Rectal smooth muscle tissue (tissue), 1 donor: ENCODE data around the gene NIPA2.

Experiments used
- H3K27ac ChIP-seq: one replicate; pipeline ENCODE4 v1.7.0; 2013; ENCODE audit warnings: low read depth, low read length, inconsistent platforms
- H3K27me3 ChIP-seq: one replicate; pipeline ENCODE4 v1.7.0; 2013; ENCODE audit warnings: low read length; ENCODE audit not compliant: control insufficient read depth, insufficient read depth
- H3K36me3 ChIP-seq: one replicate; pipeline ENCODE4 v1.7.0; 2013; ENCODE audit warnings: low read length; ENCODE audit not compliant: control insufficient read depth, insufficient read depth
- H3K4me1 ChIP-seq: one replicate; pipeline ENCODE4 v1.7.0; 2013; ENCODE audit warnings: low read length; ENCODE audit not compliant: control insufficient read depth, insufficient read depth
- H3K4me3 ChIP-seq: one replicate; pipeline ENCODE4 v1.7.0; 2013; ENCODE audit warnings: low read length
- H3K9ac ChIP-seq: one replicate; pipeline ENCODE4 v1.7.0; 2013; ENCODE audit warnings: low read length

NIPA2 gene

GRCh38 chr15:22893881-22894280, 55.4 kb downstream of the NIPA2 start:
- Histone ChIP-seq H3K4me1 (no peaks in the 10 kb centered on the region), H3K27ac (no peak overlapping the region), H3K4me3 (no peak overlapping the region), H3K36me3 (peaks cover 27% of the 10 kb centered on the region), H3K9ac (no peak overlapping the region), H3K27me3 (no peaks in the 10 kb centered on the region)

DNA sequence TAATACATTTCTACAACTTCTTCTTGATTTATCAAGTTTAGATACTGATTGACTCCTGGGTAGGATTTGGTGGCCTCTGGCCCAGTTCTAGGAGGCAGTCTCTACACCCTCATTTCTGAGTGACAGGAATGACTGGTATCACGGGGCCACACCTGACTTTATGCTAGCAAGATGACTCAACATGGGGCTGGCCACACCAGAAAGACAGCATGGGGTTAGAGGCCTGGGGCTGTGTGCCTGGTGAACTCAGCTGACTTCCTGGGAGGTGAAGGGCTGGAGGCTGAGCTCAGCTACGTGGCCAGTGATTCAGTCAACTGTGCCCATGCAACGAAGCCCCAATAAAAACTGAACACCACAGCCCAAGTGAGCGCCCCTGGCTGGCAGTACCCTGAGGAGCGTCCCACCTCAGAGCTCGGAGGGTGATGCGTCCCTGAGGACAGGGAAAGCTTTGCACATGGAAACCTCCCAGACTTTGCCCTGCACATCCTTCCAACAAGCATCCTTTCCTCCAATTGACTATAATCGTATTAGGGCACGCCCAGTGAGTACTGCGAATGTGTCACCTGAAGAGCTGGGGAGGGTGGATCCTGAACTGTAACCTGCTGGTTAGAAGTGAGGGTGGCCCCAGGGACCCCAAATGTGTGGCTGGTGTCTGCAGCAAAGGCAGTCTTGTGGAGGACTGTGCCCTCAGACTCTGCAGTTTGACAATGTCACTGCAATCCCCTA, 57.2 kb downstream of the NIPA2 start:
- H3K27me3 ChIP-seq, result no peaks in the 10 kb centered on the region
- H3K4me1 ChIP-seq, result no peaks in the 10 kb centered on the region
- H3K9ac ChIP-seq, result no peak overlapping the region
- no peak overlapping the region for H3K27ac ChIP-seq
- H3K36me3 ChIP-seq, result peaks cover 27% of the 10 kb centered on the region
- no peak overlapping the region for H3K4me3 ChIP-seq

DNA sequence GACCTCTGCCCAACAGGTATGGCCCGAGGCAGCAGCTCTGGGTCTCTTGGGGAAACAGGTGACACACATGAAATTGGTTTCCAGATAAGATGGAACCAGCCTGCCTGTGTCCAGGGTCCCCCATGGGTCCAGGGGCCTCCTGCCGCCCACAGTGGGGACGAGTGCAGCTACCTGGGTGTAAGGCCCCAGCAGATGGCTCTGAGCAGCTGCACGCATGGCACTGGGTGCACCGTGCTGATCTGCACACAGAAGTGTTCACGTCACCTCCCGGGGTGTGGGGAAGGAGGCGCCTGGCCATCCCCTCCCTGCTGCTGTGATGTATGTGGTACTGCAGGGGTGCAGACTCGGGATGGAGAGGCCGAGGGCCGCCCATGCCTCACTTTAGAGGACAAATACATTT, 63.6 kb downstream of the NIPA2 start:
- H3K27me3 ChIP-seq, result no peaks in the 10 kb centered on the region
- H3K36me3 ChIP-seq, result peaks cover 19% of the 10 kb centered on the region
- H3K9ac ChIP-seq, result no peak overlapping the region
- no peak overlapping the region for H3K27ac ChIP-seq
- no peak overlapping the region for H3K4me3 ChIP-seq
- no peaks in the 10 kb centered on the region for H3K4me1 ChIP-seq

DNA sequence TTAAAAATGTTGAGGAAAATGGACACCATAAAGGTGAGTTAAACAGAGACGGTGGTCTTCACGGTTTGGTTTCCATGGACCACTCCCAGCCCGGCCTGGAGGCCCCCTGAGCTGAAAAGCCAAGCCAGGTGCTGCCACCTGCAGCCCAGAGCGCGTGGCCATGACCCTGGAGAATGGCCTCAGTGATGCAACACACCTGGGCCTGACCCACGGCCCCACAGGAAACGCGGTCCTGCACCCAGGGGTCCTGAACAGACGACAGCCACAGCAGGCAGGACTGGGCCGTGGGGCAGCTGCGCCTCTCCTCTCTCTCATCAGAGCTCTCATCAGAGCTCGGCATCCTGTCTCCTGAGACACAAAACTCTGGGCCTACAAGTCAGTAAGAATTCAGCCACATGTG, 64.1 kb downstream of the NIPA2 start:
- H3K9ac ChIP-seq, result no peak overlapping the region
- no peak overlapping the region for H3K4me3 ChIP-seq
- no peak overlapping the region for H3K27ac ChIP-seq
- H3K36me3 ChIP-seq, result peaks cover 23% of the 10 kb centered on the region
- H3K4me1 ChIP-seq, result no peaks in the 10 kb centered on the region
- no peaks in the 10 kb centered on the region for H3K27me3 ChIP-seq

DNA sequence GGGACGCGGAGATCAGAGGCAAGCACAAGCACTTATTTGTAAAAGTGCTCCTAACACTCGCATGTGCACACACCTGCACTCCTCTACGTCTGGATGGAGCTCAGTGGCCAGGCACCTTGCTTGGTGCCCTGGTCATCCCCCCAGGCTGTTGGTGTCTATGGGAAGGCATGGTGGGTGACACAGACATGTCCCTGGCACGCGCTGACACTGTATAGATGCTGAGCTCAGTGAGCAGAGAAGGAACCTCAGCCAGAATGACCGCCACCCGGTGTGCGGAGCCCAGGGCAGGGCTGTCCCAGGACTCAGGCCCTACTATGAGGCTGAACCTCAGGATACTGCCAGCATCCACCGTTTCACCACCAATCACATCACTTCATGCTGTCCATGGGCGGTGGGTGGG, 64.5 kb downstream of the NIPA2 start:
- H3K4me3 ChIP-seq, result no peak overlapping the region
- no peaks in the 10 kb centered on the region for H3K4me1 ChIP-seq
- no peak overlapping the region for H3K9ac ChIP-seq
- no peak overlapping the region for H3K27ac ChIP-seq
- H3K27me3 ChIP-seq, result no peaks in the 10 kb centered on the region
- peaks cover 21% of the 10 kb centered on the region for H3K36me3 ChIP-seq

DNA sequence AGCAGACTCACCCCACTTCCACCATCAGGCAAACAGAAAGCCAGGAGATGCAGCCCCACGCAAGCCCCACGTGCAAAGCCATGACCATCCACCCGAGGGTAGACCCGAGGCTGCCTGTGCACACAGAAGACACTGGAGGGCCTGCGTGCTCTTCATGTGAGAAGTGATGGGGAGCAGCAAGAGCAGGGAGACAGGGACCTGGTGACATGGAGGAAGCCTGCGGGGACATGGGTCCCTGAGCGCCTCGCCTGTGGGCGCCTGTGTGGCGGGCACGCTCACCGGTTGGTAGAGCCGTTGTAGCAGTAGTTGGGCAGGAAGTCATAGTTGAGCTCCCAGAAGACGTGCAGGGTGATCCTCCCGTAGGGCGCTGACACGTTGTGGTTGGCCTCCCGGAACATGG, 65.0 kb downstream of the NIPA2 start:
- H3K36me3 ChIP-seq, result peaks cover 21% of the 10 kb centered on the region
- H3K9ac ChIP-seq, result no peak overlapping the region
- no peaks in the 10 kb centered on the region for H3K4me1 ChIP-seq
- H3K4me3 ChIP-seq, result no peak overlapping the region
- no peak overlapping the region for H3K27ac ChIP-seq
- H3K27me3 ChIP-seq, result no peaks in the 10 kb centered on the region

DNA sequence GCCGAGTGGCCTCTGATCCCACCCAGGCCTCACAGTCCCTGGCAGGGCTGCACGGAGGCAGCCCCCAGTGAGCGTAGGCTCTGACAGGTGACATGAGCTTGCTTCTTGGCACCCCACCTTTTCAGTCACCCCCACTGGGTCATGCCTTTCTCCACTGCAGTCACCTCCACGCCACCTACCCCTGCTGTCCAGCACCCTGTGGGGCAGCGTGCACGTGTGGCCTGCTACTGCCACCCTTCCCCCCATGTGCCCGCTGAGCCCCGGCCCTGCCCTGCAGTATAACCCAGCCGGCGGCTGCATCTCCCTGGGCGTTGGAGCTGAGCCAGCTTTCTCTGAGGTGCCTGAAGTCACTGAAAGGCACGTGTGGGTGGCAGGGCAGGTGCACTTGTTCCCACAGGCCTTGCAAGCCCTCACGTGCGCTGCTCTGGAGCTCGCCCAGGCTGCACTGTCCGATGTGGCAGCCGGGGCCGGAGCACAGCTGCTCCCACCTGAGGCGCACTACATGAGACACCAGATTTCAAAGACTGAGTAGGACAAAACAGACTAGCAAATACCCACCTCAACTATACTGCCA, 65.6 kb downstream of the NIPA2 start:
- no peak overlapping the region for H3K4me3 ChIP-seq
- no peaks in the 10 kb centered on the region for H3K4me1 ChIP-seq
- peaks cover 25% of the 10 kb centered on the region for H3K36me3 ChIP-seq
- no peak overlapping the region for H3K27ac ChIP-seq
- H3K27me3 ChIP-seq, result no peaks in the 10 kb centered on the region
- H3K9ac ChIP-seq, result no peak overlapping the region

DNA sequence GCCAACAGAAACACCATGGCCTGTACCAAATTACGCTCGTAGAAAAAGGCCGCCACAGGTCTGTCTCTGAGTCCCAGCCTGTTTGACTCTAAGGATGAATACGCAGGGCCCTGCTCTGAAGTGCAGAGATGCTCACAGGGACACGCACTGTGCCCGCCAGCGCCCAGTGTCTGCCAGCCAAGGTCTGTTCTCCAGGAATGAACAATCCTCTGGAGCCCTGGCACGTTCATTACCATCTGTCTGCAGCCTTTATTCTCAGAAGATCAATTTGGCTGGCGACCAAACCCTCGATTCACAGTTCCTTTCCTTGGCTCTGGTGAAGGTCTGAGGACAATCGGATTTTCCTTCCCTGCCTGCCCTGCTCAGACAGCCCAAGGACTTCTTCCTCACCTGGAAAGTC, 66.3 kb downstream of the NIPA2 start:
- H3K9ac ChIP-seq, result no peak overlapping the region
- H3K27ac ChIP-seq, result no peak overlapping the region
- H3K36me3 ChIP-seq, result peaks cover 28% of the 10 kb centered on the region
- H3K27me3 ChIP-seq, result no peaks in the 10 kb centered on the region
- H3K4me3 ChIP-seq, result no peak overlapping the region
- no peaks in the 10 kb centered on the region for H3K4me1 ChIP-seq

DNA sequence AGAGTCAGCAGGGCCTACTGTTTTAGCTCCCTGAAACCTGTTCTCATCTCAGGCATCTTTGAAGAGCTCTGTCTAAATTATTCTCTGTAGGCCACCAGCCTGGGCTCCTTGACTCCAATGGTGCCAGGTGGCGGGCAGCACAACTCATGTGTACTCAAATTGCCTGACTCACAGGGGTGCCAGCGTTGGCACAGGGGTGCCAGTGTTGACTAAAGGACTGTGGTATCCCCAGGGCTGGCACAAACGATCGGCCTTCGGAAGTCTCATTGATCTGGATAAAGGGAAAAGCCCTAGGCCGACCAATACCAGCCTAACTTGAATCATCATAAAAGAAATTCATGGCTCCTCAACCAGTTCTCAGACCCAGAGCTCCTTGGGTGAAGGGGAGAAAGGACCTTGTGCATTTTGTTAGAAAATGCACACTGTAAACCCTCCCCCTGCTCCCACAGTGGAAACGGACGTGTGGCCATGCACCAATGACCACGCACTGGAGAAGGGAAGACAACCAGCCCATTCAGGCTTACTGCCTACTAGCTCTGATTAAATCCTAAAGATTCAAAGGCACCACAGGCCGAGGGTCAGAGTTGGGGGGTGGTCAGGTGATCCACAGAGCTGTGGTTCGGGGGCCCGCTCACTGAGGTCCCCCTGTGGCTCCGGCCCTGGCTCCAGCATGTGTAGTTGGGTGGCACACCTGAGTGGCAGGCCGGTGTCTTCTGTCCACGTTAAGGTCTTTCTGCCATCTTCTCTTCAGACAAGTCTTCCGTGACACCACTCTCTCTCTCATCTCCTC, 68.9 kb downstream of the NIPA2 start:
- H3K9ac ChIP-seq, result no peak overlapping the region
- H3K4me3 ChIP-seq, result no peak overlapping the region
- peaks cover 34% of the 10 kb centered on the region for H3K36me3 ChIP-seq
- no peaks in the 10 kb centered on the region for H3K27me3 ChIP-seq
- H3K4me1 ChIP-seq, result no peaks in the 10 kb centered on the region
- H3K27ac ChIP-seq, result no peak overlapping the region

- Histone ChIP-seq H3K27me3 (no peaks in the 10 kb centered on the region), H3K4me1 (no peaks in the 10 kb centered on the region), H3K4me3 (no peak overlapping the region), H3K36me3 (peaks cover 23% of the 10 kb centered on the region), H3K9ac (no peak overlapping the region), H3K27ac (no peak overlapping the region)
These were observed 70.4 kb downstream of the NIPA2 start for GRCh38 chr15:22908830-22909229.

DNA sequence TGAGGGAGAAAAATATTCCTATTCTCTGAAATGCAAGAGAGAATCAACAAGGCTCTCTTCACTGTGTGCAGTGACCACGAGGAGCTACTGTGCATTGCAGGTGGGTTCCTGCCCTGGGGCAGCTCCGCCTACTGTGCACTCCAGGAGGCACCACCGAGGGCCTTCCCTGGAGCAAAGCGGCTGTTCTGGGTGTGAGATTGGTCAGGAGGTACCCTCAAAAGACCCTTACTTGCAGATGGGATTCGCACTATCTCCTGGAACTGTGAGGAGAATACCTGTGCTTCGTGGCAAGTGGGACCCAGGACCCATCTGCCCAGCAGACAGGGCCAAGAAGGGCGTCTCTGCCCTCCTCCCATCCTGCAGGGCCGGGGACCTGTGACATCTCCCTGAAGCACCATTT, 72.8 kb downstream of the NIPA2 start:
- Histone ChIP-seq H3K4me1 (no peaks in the 10 kb centered on the region), H3K9ac (no peak overlapping the region), H3K27ac (no peak overlapping the region), H3K27me3 (no peaks in the 10 kb centered on the region), H3K4me3 (no peak overlapping the region), H3K36me3 (peaks cover 23% of the 10 kb centered on the region)

DNA sequence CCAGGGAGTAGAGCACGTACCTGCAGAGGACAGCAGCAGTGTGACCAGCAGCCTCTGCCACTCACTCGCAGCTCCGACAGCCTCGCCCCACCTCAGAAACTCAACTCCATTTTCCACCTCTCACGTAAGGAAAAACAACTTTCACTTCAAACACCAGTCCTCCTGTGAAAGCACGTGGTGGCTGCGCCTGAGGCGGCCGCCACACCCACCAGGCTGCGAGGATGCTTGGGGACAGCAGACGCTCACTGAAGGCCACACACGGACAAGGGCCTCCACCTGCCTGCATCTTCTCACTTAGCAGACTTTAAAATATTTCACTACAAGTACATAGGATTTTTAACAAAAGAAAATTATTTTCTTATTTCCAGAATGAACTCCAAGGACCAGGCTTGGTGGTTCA, 73.8 kb downstream of the NIPA2 start:
- H3K36me3 ChIP-seq, result peaks cover 26% of the 10 kb centered on the region

More for the DNA sequence above, 73.8 kb downstream of the NIPA2 start:
- H3K4me3 ChIP-seq, result no peak overlapping the region
- no peaks in the 10 kb centered on the region for H3K27me3 ChIP-seq
- H3K9ac ChIP-seq, result no peak overlapping the region
- H3K4me1 ChIP-seq, result no peaks in the 10 kb centered on the region
- H3K27ac ChIP-seq, result no peak overlapping the region
